ENCODE measurements around the gene TSPAN9. TPM values are rescaled to one million over a fixed set of nuclear protein-coding genes. Genes with fewer than 3 reads are reported as not detected.

TSPAN9 gene
- total RNA-seq, 1 experiment from 2014 or later: 9.6 TPM

DNA sequence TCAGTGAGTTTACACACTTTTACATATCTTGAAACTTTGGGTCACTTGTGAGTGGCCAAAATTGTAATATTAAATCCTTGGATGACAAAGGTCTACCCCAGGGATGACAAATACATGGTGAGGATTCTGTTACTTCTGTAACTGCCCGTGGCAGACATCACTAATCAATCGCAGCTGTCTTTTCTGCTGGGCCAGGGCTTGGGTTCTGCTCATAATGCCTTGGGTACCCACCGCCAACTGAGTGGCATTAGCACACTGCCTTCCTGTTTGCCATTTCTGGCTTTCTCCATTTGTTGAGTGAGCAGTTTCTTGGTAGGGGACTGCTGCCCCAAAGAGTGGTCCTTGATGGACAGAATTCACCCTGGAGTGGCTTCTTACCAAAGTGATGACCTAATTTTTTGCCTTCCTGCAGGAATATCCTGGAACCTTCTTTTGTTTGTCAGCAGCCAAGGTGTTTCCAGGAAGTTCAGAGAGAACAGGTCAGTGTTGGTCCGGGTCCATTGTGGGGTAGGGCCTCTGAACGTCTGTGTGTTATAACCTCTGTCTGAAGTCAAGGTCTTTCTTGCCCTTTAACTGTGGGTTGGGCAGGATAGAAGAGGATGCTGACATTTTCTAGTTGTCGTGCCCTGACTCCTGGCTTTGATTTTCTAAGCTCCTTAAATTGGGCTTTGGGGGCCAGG lies 6.2 kb downstream of the TSPAN9 start:
- no peaks in the 10 kb centered on the region for H3K9me3 ChIP-seq (ENCODE audit: insufficient read depth, low read depth)
- no peak overlapping the region for H3K4me2 ChIP-seq
- no peaks in the 10 kb centered on the region for H3K4me1 ChIP-seq (replicated peaks; ENCODE audit: insufficient read depth)
- H2AFZ ChIP-seq: no peak overlapping the region
- TF ChIP-seq, protein P1, sequence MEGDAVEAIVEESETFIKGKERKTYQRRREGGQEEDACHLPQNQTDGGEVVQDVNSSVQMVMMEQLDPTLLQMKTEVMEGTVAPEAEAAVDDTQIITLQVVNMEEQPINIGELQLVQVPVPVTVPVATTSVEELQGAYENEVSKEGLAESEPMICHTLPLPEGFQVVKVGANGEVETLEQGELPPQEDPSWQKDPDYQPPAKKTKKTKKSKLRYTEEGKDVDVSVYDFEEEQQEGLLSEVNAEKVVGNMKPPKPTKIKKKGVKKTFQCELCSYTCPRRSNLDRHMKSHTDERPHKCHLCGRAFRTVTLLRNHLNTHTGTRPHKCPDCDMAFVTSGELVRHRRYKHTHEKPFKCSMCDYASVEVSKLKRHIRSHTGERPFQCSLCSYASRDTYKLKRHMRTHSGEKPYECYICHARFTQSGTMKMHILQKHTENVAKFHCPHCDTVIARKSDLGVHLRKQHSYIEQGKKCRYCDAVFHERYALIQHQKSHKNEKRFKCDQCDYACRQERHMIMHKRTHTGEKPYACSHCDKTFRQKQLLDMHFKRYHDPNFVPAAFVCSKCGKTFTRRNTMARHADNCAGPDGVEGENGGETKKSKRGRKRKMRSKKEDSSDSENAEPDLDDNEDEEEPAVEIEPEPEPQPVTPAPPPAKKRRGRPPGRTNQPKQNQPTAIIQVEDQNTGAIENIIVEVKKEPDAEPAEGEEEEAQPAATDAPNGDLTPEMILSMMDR (conservative IDR thresholded peaks at IDR 0.05): no peak
- no peak for TF ChIP-seq EZH2 (IDR thresholded peaks at IDR 0.05; ENCODE audit: low read depth)
- no peaks in the 10 kb centered on the region for H3F3A ChIP-seq (ENCODE audit: insufficient read depth, low read depth)
- no peaks in the 10 kb centered on the region for H4K20me1 ChIP-seq (ENCODE audit: insufficient read depth)
- no peaks in the 10 kb centered on the region for H3K9me2 ChIP-seq (ENCODE audit: insufficient read depth)
- intact Hi-C loops (cut with micrococcal nuclease; ENCODE audit: unreplicated experiment): no loop called here
- no peak overlapping the region for H3K4me3 ChIP-seq
- DNase-seq: peak in 1 of 2 experiments; percentile 26
- H3K27ac ChIP-seq: no peak overlapping the region
- BruUV-seq (replicated peaks): no TSS peak
- no peaks in the 10 kb centered on the region for H3K27me3 ChIP-seq (ENCODE audit: insufficient read depth, low read depth)
- CTCF ChIA-PET: no interaction called here
- H3K79me2 ChIP-seq (ENCODE audit: low read depth): no peaks in the 10 kb centered on the region
- POLR2A ChIA-PET (ENCODE audit: unreplicated experiment): no interaction called here
- no peaks in the 10 kb centered on the region for H3K36me3 ChIP-seq (ENCODE audit: low read depth)

DNA sequence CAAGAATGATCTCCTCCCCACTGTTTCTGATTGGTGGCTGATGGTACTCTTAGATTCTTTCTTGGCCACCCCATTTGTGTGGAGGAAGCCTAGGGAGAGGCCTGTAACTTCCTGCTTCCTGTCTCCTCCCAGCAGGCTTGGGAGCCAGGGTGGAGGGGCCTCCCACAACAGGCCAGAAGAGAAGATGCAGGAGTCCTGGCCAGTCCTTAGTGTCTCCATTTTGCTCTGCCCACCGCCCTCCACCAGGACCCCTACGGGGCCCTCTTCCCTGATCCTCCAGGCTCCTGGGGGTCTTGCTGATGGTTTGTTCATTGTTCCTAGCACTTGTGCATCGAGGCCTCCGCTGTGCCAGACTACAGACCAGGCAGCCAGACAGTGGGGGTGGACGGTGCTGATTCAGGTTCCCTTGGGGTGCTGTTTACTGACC lies 6.8 kb downstream of the TSPAN9 start:
- intact Hi-C loops (cut with micrococcal nuclease; ENCODE audit: unreplicated experiment): no loop called here
- TF ChIP-seq, protein P1 (conservative IDR thresholded peaks at IDR 0.05): no peak
- TF ChIP-seq EZH2 (IDR thresholded peaks at IDR 0.05; ENCODE audit: low read depth): no peak
- Histone ChIP-seq H3K27me3 (ENCODE audit: insufficient read depth, low read depth) (no peaks in the 10 kb centered on the region), H3K27ac (no peak overlapping the region), H2AFZ (no peak overlapping the region), H3K4me2 (no peak overlapping the region), H3K9me2 (ENCODE audit: insufficient read depth) (no peaks in the 10 kb centered on the region), H3F3A (ENCODE audit: insufficient read depth, low read depth) (no peaks in the 10 kb centered on the region), H3K79me2 (ENCODE audit: low read depth) (no peaks in the 10 kb centered on the region), H3K4me3 (no peak overlapping the region), H4K20me1 (ENCODE audit: insufficient read depth) (no peaks in the 10 kb centered on the region), H3K36me3 (ENCODE audit: low read depth) (no peaks in the 10 kb centered on the region), H3K9me3 (ENCODE audit: insufficient read depth, low read depth) (no peaks in the 10 kb centered on the region), H3K4me1 (replicated peaks; ENCODE audit: insufficient read depth) (no peaks in the 10 kb centered on the region)
- CTCF ChIA-PET: no interaction called here
- no TSS peak for BruUV-seq (replicated peaks)
- POLR2A ChIA-PET (ENCODE audit: unreplicated experiment): no interaction called here
- no peak for DNase-seq

DNA sequence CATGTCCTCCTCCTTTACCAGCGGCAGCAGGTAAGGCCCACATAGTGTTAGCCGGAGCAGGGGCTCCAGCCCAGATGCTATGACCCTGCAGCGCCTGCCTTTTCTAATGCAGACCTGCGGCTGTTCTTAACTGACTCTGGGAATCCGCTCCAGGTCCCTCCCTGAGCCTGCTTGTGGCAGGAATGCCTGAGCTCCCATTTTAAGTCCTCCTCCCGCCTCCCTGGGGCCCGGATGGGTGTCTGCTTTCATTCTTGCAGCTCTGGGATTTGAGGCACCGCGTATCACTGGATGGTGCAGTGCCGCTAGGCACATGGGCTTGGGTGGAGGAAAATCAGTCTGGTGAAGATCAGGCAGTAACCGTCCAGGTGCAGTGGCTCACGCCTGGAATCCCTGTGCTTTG lies 7.6 kb downstream of the TSPAN9 start:
- Histone ChIP-seq H2AFZ (no peak overlapping the region), H3F3A (ENCODE audit: insufficient read depth, low read depth) (no peaks in the 10 kb centered on the region), H3K36me3 (ENCODE audit: low read depth) (no peaks in the 10 kb centered on the region), H3K4me1 (replicated peaks; ENCODE audit: insufficient read depth) (no peaks in the 10 kb centered on the region), H3K9me2 (ENCODE audit: insufficient read depth) (no peaks in the 10 kb centered on the region), H3K9me3 (ENCODE audit: insufficient read depth, low read depth) (no peaks in the 10 kb centered on the region), H3K4me3 (no peak overlapping the region), H4K20me1 (ENCODE audit: insufficient read depth) (no peaks in the 10 kb centered on the region), H3K27me3 (ENCODE audit: insufficient read depth, low read depth) (no peaks in the 10 kb centered on the region), H3K79me2 (ENCODE audit: low read depth) (no peaks in the 10 kb centered on the region), H3K27ac (no peak overlapping the region), H3K4me2 (no peak overlapping the region)
- intact Hi-C loops (cut with micrococcal nuclease; ENCODE audit: unreplicated experiment): no loop called here
- CTCF ChIA-PET: no interaction called here
- no peak for TF ChIP-seq EZH2 (IDR thresholded peaks at IDR 0.05; ENCODE audit: low read depth)
- TF ChIP-seq, protein P1 (conservative IDR thresholded peaks at IDR 0.05): no peak
- POLR2A ChIA-PET (ENCODE audit: unreplicated experiment): no interaction called here
- peak in 1 of 2 experiments; percentile 31 for DNase-seq
- BruUV-seq (replicated peaks): no TSS peak
